ENCODE data around the gene PRKCD. TPM values are rescaled to one million over a fixed set of nuclear protein-coding genes. Genes with fewer than 3 reads are reported as not detected.
A peak's percentile ranks its signal among the peaks of the same experiment; 100 is the strongest.

Gene PRKCD
- total and polyA plus RNA-seq, 9 of the 15 experiments (the other 6 are each of a cell fraction or from before 2014, with no cell fraction given), result 2.5 to 19.5 (median 6.1) TPM

GRCh38 chr3:53130179-53131061, 30.6 kb upstream of the PRKCD start, which contains the start of gene RFT1 (continued):
- TF ChIP-seq BRCA1 (IDR thresholded peaks at IDR 0.05) (no peak), BRCA1 (CRISPR knock-in tag; IDR thresholded peaks at IDR 0.05) (no peak), RREB1 (CRISPR knock-in tag; IDR thresholded peaks at IDR 0.05) (no peak), ZNF57 (CRISPR knock-in tag; IDR thresholded peaks at IDR 0.05) (no peak), HDAC3 (IDR thresholded peaks at IDR 0.05; ENCODE audit: borderline replicate concordance, partially characterized antibody) (no peak), TGIF2 (CRISPR knock-in tag; IDR thresholded peaks at IDR 0.05) (no peak), ZC3H8 (IDR thresholded peaks at IDR 0.05) (no peak), PHB (CRISPR knock-in tag; IDR thresholded peaks at IDR 0.05) (no peak), RB1 (IDR thresholded peaks at IDR 0.05; ENCODE audit: low read depth) (peak; percentile 45; the same call in 1 of the 2 replicates), HES1 (IDR thresholded peaks at IDR 0.05; ENCODE audit: low read depth) (no peak), PATZ1 (CRISPR knock-in tag; IDR thresholded peaks at IDR 0.05; ENCODE audit: borderline replicate concordance) (no peak), XRCC4 (IDR thresholded peaks at IDR 0.05; ENCODE audit: extremely low read depth, insufficient read depth, insufficient read length) (no peak), ZBTB12 (CRISPR knock-in tag; IDR thresholded peaks at IDR 0.05) (peak; percentile 83), VEZF1 (CRISPR knock-in tag; IDR thresholded peaks at IDR 0.05) (peak; percentile 67), SRSF7 (optimal IDR thresholded peaks at IDR 0.05; ENCODE audit: low read depth, low read length) (no peak), SMARCE1 (IDR thresholded peaks at IDR 0.05) (no peak), SNAPC5 (CRISPR knock-in tag; IDR thresholded peaks at IDR 0.05) (no peak)
